HK-2 (cell line): ENCODE results near the gene DOK3.
"Not testable (repeated sequence)": the region's sequence is repeated elsewhere in the genome, so short reads cannot be mapped to it uniquely, and the experiment has no call there.

ENCODE experiments used
- DNase-seq: peaks from one replicate; pipeline ENCODE4 v3.0.0-alpha.2; 2018; ENCODE audit not compliant: unreplicated experiment

The DOK3 gene

DNA sequence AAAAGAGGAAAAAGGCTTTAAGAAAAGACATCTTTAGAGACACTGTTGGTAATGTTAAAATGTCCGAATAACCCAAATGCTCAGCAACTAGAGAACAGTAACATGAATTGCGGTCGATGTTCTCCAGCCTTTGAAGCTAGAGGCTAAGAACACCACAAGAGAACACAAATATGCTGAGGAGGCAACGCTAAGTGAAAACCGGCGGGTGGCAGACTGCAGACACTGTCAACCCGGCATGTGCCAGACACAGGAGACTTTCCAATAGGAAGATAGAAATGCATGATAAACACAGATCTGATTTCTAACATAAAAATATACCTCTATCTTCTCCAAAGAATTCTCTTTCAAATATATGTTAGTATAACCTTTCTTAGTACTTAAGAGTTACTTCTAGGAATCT lies 25.5 kb upstream of the DOK3 start:
- no peak for DNase-seq

DNA sequence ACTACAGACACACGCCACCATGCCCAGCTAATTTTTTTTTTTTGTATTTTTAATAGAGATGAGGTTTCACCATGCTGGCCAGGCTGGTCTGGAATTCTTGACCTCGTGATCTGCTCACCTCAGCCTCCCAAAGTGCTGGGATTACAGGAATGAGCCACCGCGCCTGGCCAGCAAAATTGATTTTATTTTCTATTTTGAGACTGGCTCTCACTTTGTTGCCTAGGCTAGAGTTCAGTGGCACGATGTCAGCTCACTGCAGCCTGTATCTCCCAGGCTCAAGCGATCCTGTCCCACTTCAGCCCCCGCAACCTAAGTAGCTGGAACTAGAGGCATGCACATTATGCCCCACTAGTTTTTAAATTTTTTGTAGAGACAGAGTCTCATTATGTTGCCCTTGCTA lies 24.8 kb upstream of the DOK3 start:
- DNase-seq: not testable (repeated sequence)

DNA sequence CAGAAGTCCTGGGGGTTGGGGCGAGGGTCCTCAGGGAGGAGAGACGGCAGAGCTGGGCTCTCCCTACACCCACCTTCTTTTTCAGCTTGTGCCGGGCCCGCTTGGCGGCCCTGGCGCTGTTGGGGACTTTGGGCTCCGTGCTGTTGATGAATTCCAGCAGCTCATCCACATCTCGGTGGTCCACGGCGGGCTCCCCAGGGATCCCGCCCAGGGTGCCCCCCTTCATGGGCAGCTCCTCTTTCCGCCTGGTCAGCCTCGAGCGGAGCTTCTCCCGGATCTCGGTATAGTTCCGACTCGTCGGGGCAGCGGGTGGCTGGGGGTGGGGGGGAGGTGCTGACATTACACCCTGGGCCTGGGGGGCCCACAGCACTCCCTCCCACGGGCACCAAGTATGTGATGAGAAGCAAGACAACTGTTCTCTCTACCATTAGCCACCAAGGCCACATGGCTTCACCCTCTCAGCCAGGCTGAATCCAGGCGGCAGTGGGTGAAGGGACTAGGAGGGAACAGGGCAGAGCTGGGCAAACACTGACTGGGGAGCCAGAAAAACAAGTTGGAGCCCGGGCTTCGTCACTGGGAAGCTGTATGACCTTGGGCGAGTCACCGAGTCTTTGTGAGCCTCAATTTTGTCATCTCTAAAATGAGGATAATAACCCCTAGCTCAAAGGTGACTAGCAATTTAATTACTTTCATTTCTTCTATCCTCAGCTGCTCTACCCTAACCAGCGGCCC lies 21.7 kb upstream of the DOK3 start:
- no peak for DNase-seq

DNA sequence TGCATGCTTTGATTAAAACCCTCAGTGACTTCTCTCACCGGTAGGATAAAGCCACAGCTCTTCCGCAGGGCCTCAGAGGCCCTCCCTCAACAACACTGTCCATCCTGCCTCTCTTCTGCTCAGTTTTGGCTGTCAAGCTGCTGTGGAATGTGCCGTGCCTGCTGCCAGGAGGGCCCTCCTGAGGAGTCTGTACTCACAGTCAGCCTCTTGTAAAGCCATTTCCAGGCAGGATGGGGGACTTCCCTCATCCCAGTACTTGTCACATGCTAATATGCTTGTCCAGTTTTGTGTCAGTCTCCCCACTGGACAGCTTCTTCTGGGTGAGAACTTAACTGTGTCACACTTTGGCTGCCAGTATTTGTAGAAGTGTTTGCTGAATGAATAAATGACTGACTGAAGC lies 21.0 kb upstream of the DOK3 start:
- no peak for DNase-seq

DNA sequence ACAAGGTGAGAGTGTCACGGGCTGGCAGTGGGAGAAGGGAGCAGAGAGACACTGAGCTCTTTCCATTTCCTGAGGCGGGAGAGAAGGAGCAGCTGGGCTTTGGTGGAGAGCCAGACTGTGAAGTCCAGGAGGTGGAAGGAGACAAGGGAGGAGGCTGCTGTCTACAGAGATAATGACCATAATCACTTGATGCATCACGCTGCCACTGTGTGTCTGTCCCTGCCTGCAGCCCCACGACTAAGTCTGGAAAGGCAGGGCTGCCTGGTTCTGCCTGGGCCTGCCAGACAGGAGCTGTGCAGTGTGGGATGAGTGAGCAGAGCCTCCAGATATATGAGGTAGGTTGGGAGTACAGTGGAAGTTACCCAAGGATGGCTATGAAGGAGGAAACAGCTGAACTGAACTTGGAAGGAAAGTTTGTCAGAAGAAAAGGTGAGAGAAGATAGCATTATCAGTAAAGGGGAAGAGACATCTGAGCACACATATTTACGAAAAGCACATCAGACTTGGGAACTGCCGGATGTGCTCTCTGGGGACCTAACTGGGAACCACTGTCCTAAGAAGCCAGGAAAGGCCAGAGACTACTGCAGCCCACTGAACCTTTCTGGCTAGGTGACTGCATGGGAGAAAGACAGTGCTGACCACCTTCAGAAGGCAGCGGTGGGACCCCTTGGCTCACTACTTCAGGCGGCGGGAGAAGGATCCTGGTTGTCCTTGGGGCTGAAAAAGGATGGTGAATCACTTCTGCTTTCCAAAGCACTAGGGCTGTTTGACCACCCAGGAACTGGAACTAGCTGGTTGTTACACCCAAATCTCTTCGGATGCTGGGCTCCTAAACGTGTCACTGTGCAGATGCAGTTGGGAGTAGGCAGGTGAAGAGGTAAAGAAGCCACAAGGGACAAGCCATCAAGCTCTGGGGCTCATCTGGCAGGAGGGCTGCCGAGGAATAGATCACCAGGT lies 19.9 kb upstream of the DOK3 start:
- DNase-seq: no peak

DNA sequence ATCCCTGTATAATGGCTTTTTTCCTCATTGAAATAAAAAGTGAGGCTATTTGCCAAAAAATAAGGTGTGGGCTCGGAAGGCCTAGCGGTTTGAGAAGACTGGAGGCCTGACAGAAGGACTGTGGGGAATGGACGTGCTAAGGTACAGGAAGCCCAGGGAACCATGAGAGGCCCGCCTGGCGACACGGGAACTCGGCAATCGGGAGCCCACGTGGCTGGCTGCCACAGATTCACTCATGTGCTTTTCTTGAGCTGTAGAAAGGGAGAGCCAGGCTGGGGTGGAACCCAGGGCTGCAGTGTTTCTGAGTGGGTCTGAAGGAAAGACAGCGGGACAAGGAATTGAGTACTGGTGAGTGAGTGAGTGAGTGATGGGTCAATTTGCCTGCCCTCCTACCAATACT lies 19.0 kb upstream of the DOK3 start:
- no peak for DNase-seq

DNA sequence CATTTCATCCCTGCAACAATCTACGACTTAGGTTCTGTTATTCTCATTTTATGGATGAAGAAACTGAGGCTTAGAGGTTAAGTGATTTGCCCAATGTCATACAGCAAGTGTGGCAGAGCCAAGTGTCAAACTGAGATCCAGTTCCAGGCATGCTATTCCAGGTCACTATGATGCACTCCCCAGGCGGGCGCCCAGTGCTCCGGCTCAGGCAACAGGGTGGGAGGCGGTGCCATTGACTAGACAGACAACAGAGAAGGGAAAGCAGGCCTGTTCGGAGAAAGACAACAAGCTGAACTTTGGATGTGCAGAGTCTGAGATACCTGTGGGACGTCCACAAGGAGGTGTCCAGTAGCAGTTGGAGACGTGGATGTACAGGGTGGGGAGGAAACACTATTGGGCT lies 18.0 kb upstream of the DOK3 start:
- DNase-seq: no peak

DNA sequence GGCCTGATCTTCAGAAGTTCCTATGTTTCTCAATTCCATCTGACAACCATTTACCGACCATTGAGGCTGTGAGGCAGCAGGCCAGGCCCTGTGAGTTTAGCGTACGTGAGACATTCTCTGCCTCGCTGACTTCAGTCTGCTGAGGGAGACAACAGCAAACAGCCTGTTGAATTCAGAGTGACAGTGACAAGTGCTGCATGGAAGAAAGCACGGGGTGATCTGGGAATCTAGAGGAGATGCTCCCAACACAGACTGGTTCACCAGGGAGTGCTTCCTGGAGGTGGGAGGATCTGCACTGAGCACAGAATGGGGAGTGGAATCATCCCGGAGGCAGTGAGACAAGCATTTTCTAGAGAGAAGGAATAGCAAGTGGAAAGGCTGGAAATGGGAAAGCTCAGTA lies 17.2 kb upstream of the DOK3 start:
- no peak for DNase-seq

DNA sequence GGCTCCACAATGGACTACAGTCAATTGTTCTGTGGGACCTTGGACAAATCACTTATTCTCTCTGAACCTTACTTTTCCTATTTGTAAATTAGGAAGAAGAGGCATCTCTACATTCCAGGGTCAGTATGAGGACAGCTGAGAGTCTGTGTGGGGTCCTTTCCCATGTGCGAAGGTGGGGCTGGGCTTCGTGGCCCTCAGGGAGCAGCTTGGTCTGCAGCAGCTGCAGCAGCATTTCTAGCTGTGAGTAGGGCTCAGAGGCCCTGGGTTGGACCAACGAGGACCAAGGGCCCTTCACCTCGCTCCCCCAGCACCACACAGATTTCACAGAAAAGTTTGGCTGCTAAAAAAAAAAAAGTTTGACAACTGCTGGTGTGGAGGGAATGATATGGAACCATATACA lies 16.6 kb upstream of the DOK3 start:
- no peak for DNase-seq

DNA sequence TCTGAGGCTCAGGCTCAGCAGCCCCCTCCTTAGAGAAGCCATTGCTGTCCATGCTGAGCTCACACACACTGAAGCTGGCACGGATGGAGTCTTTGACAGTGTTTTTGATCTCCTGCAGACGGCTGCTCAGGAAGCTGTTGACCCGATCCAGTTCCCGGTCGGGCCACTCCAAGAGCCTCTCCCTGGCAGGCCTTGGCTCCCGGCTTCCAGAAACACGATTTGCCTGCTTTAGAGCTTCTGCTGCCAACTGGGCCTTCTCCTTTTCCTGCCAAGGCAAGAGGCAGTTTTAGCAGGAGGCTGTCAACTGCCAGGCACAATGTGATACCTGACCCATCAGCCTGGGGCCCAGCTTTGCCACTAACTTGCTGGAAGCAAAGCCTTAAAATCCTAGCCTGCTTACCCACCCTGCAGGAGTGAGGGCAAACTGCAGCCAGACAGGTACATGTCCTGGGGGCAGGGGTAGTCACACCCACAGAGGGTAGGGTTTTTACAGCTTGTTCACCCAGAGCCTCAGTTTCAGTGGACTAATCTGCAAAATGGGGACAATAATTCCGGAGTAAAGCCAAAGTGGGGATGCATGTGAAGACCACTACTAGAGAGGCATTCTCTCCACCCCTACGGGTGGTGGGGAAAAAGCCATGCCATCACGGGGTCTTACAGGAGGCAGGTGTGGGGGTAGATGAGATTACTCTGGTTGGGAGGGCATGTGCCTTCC lies 15.5 kb upstream of the DOK3 start:
- DNase-seq: no peak

DNA sequence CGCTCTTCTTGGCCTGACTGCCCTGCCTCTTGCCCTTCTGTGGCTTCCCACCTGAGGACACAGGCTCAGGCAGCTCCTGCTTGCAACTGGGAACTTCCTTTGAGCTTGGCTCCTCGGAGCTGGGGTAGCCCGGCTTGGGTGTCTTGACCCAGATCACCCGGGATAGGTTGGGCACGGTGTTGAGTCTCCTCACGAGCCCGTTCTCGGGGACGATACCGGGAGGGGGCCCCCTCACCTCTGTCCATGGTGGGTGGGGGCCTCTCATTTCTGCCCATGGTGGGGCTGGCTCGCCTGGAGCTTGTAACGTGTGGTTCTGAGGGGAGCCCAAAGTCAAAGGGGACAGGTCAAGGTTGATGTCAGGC lies 14.9 kb upstream of the DOK3 start:
- no peak for DNase-seq

DNA sequence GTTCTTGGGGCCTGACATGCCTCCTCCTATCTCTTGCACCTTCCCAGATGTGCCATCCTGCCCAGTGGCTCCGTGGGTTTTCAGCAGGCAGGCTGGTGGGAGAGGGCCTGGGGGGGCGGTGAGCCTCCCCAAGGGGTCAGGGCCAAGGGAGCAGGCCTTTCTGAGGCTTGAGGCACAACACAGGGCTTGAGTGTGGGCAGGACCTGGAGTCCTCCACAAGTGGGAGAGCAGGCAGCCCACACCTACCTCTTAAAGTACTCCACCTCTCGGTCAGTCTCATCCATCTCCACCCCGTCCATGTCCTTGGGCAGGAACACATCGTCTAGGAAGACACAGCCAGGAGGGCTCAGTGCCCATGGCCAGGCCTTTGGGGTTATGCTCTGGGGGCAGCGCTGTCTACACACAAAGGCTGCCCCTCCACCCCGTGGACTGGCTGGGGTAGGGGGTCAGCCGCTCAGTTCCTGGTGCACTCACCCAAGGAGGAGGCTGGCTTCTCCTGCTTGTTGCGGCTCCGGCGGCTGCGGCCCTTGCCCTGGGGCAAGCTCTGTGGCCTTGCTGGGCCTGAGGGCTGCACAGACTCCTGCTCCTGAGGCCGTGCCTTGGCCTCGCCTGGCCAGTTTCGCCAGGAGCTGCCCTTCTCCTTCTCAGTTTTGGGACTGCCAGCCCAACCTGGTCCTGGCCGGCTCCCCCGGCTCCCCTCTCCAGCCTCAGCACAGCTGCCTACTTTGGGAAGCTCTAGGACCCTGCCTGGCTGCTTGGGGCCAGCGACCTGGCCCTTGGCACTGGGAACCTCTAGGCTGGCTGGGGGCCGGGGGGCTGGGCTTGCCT lies 14.3 kb upstream of the DOK3 start:
- DNase-seq: no peak

DNA sequence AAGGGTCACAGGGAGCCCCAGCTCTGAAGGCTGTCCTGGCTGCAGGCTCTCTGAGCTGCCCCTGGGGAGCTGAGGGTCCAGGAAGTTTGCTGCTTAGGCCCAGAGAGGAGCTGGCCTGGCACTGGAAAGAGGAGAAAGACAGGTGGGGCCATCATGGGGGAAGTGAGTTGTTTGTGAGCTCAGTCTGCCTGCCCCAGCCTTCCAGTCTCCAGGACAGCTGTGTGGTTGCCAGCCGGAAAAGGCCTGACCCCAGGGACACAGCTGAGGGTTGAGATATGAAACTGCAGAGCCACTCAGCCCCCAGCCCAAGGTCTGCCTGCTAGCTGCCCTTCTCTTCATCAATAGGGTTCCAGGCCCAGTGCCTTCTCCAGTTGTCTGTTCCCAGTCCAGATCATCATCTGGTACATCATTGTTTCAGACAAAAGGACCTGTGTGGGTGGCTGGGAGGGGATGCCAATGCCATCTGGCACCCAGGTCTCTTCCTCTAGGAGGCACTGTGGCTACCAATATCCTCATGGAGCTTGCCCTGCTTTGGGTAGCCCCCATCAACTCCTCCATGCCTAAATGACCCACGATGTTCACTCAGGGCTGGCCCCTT lies 11.4 kb upstream of the DOK3 start:
- no peak for DNase-seq

DNA sequence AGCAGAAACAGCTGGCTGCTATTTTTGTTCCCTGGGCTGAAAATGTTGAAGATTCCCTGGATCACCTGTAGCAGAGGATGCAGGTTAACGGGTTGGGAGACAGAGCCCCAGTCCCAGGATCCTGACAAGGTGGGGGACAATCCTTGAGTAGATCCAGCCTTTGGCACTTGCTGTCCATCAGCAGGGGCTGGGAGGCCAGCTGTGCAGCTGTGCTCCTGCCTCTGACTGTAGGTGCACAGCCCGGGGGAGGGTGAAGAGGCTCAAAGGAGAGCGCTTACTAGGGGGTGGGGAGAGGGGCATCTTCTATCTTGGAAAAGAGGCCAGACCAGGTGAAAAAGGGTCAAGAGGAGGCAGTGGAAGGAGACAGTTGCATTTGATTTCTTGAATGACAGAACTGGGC lies 10.6 kb upstream of the DOK3 start:
- DNase-seq: no peak

DNA sequence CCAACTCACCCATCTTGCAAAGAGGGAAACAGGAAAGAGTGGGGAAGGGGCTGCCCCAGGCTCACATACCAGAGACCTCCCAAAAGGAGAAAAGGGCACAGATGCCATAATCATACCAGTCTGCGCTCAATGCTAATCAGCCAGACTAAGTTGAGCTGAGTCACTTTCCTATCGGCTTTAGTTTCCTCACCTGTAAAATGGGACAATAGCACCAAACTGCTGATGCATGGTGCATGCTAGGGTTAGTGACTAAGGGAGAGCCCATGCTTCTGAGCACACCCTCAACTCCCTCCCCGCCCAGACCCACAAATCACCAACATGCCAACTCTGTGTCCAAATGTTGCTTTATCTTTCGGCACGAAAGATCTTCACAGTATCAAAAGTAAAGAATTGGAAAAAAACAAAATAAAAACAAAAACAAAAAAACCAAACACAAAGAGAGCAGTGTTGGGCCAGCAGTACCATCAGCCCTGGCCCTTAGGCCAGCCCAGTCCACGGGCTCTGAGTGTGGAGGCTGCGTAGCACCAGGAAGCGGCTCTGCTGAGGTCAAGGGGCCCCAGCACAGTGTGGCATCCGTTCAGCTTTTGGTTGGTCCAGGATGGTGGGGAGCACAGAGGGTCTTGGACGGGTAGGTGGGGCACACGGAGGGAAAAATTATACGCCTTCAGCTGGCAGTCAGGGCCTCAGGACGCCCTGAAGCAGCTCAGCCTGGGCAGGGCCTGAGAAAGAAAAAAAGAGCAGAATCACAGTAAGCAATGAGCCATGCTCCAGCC lies 10.0 kb upstream of the DOK3 start:
- DNase-seq: no peak

DNA sequence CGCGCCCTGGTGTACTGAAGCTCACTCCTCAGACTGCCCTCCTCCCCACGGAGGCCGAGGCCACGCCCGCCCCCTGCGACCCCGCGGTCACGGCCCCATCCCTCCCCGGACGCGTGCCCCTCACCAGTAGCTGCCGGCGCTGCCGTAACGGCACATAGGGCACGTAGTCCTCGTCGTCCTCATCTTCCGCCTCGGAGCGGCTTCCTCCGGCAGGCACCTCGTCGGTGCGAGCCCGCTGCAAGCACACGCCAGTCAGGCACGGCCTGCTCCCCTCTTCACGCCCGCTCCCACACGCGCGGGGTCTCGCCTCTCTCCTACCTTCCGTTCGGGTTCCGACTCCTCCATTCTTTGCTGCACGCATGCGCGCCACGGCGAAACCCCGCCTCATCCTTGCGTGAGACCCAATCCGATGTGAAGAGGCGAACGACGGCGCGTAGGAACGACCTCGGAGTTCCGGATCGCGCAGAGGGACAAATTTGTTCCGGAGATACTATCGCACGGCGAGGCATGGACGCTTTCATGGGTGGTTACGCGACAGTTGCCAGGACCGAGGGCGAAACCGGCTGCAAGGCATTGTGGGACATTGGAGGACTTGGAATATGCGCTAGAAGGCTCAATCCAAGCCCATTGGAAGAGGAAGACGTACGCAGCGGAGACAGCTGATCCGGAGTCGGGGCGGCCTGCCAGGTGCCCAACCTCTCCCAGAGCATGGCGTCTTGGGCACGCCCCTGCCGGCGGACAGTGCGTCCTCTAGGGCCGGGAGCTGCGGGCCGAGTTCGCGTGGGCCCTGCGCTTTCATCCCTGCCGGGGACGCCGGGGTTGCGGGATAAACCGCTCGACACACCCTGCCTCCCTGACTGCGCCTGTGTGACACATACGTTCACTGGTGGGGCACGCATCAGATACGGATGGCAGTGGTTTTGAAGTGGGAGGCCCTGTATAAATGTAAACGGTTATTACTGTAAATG lies 7.3 kb upstream of the DOK3 start, which contains the start of gene DDX41:
Gene DDX41, minus strand, starts transcription at position 361 of the 968 bp plus-strand sequence. Its CDS starts 16 bp downstream, at position 345.
- DNase-seq: peak; percentile 94

DNA sequence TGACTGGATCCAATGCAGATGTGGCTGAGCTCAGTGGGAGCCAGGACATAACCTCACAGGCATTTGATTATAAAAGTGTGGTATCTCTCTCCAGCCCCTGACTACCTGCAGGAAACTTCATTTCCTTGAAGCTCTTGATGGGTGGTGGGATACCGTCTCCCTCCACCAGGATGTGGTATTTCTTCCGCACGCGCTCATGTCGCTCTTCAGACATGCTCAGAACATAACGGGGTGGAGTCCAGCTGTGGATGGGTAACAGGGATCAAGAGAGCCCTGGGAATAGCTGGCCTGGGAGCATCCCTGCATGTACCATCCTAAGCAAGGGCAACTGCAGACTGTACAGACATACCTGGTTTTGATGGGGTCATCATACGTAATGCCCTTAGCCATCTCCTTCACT lies 6.0 kb upstream of the DOK3 start:
- no peak for DNase-seq

DNA sequence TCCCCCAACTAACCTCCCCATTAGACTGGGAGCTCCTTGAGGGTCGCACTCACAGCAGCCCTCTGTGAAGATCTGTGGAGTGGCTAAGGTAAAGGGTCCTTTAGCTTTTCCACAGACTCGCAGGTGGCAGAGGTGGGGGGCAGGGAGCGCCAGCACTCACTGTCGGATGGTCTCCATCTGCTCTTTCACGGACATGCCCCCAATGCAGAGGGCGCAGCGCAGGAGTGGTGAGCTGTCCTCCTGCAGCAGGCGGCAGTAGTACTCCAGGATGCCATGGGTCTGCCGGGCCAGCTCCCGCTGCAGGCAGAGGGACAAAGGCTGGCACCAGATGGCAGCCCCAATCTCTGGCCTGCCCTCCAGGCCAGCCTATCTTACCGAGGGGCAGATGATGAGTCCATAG lies 4.9 kb upstream of the DOK3 start:
- no peak for DNase-seq

DNA sequence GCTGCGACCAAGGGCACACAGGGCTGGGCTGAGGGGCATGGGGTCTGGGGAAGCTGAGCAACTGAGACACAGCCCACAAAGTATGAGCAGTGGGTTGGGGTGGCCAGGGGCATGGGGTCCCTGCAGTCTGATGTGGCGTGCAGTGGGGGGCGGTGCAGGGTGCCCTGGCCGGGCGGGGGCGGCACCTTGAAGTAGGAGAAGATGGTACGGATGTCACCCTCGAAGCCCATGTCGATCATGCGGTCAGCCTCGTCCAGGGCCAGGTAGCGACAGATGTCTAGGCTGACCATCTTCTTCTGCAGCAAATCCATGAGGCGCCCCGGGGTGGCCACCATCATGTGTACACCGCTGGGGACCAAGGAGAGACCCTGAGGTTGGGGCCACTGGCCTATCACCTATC lies 3.9 kb upstream of the DOK3 start:
- DNase-seq: no peak
